Left kidney (tissue), 2 donors: ENCODE results near the gene PAQR4. TPM values are rescaled to one million over a fixed set of nuclear protein-coding genes. Genes with fewer than 3 reads are reported as not detected.

Source experiments
- DNase-seq: peaks from one replicate; pipeline ENCODE4 v3.0.0-alpha.2; 2013
- polyA plus RNA-seq: library from polyadenylated mRNA; unstranded; fragments of 120-200 nt; gene quantifications from one replicate; pipeline ENCODE4 v1.2.1, GENCODE V29; 2013; ENCODE audit not compliant: insufficient read length

Gene PAQR4
- polyA plus RNA-seq, 1 donor: 9.6 TPM

GRCh38 chr16:2980227-2981176 is 11.4 kb downstream of the PAQR4 start, which contains the start of gene PKMYT1:
PKMYT1 (minus strand) TSS chr16:2980446; CDS start chr16:2979657, 789 bp downstream.
- DNase-seq: peak; percentile 91

- DNase-seq: no peak
Measured at GRCh38 chr16:2981177-2981898, 12.2 kb downstream of the PAQR4 start.

GRCh38 chr16:2981899-2982250 is 12.7 kb downstream of the PAQR4 start:
- DNase-seq: no peak

- DNase-seq: no peak
Measured at GRCh38 chr16:2982402-2982801, 13.3 kb downstream of the PAQR4 start.

GRCh38 chr16:2983706-2984136 is 14.6 kb downstream of the PAQR4 start:
- DNase-seq: peak; percentile 78

GRCh38 chr16:2985462-2985861 is 16.3 kb downstream of the PAQR4 start:
- no peak for DNase-seq

GRCh38 chr16:2985893-2986355 is 16.8 kb downstream of the PAQR4 start:
- no peak for DNase-seq

GRCh38 chr16:2986623-2987188 is 17.6 kb downstream of the PAQR4 start:
- DNase-seq: no peak

- no peak for DNase-seq
Measured at GRCh38 chr16:2987286-2987685, 18.1 kb downstream of the PAQR4 start.

- no peak for DNase-seq
Measured at GRCh38 chr16:2987833-2988232, 18.7 kb downstream of the PAQR4 start.

GRCh38 chr16:2988590-2989099 is 19.5 kb downstream of the PAQR4 start:
- DNase-seq: no peak

GRCh38 chr16:2990891-2991290 is 21.7 kb downstream of the PAQR4 start:
- no peak for DNase-seq

GRCh38 chr16:2991566-2992261 is 22.6 kb downstream of the PAQR4 start:
- no peak for DNase-seq

GRCh38 chr16:2992383-2993081 is 23.4 kb downstream of the PAQR4 start:
- no peak for DNase-seq

GRCh38 chr16:2996298-2996697 is 27.1 kb downstream of the PAQR4 start:
- DNase-seq: no peak

GRCh38 chr16:2999929-3000328 is 30.8 kb downstream of the PAQR4 start:
- DNase-seq: no peak

- no peak for DNase-seq
Measured at GRCh38 chr16:3000540-3000939, 31.4 kb downstream of the PAQR4 start.

GRCh38 chr16:3001316-3001715 is 32.2 kb downstream of the PAQR4 start:
- DNase-seq: no peak

- peak; percentile 96 for DNase-seq
Measured at GRCh38 chr16:3003582-3004270, 34.6 kb downstream of the PAQR4 start.

GRCh38 chr16:3004319-3004718 is 35.2 kb downstream of the PAQR4 start:
- no peak for DNase-seq
